GM21619 (cell line): ENCODE results near the gene TTLL4.

Experiments
- ATAC-seq: cut with Tn5 transposase; IDR thresholded peaks from one replicate; pipeline ENCODE4 v1.9.1; 2021; ENCODE audit not compliant: unreplicated experiment

Gene TTLL4

DNA sequence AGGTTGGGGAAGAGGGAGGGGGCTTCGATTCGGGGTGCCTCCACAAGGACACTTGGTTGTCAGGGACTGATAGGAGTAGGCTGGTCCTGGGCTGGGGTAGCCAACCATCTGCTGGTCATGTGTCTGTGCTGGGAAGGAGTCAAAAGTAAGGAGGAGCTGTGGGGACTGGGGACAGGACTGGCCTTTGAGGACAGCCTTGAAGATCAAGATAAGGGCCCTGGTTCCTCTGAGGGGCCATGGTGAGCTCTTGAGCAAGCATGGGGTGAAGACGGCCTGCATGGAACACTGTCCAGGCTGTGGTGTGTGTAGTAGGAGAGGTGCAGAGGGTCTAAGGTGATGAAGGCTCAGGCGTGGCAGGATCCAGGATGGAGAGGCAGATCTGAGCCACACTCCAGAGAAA lies 73.1 kb downstream of the TTLL4 start:
- ATAC-seq: no peak

DNA sequence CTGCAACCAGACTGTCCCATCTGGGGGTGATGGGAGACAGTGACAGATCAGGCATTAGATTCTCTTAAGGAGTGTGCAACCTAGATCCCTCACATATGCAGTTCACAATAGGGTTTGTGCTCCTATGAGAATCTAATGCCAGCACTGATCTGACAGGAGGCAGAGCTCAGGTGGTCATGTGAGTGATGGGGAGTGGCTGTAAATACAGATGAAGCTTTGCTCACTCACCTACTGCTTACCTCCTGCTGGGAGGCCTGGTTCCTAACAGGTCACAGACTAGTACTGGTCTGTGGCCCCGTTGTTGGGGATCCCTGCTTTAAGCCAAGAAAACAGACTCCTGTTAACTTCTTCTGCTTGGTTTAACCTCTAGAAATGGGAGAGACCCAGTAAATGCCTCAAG lies 74.5 kb downstream of the TTLL4 start:
- ATAC-seq: no peak

DNA sequence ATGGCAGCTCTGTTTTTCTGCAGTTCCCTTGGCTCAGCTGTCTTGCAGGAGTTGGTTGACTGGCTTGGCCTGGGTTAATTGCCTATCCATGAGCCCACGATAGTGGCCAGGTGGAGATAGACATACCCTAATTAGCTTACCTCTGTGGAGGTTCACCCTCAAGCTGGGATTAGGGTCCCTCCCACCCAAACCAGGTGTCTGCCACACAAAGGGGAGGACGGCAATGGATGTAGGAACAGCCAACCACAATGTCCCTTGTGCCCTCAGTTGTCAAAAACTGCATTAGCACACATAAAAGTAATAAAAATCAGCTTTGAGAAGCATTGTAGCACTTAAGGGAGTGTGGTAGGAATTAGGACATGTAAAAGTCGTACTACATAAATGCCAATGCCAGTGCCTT lies 75.5 kb downstream of the TTLL4 start:
- no peak for ATAC-seq

DNA sequence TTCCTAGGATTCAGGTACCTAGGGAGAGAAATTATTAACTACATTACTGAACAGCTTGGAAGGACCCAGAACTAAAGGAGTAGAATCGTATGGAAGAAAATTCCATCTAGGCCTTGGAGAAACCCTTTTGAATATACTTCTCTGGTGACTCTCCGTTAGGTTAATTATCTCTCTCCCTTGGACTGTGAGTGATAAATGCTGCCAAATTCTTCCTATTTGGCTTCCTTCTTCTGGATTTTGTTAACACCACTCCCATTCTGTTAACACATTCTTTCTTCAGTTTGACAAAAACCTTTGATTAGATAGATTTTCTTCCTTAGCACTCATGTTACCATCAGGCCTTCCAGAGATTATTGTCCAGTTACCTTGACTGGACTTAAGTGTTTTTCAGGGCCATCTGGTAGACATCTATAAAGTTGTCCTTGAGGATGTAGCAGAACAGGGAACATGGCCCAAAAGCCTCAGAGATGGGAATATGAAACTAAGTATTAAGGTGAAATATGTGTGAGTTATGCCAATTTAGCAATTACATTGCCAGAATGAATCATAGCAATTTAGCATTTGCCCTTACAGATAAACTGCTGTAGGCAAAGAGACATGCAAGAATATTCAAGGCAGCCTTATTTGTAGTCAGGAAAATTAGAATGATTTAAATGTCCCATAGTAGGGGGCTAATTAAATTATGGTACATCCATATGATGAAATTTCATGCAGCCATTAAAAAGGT lies 78.1 kb downstream of the TTLL4 start:
- ATAC-seq: no peak

DNA sequence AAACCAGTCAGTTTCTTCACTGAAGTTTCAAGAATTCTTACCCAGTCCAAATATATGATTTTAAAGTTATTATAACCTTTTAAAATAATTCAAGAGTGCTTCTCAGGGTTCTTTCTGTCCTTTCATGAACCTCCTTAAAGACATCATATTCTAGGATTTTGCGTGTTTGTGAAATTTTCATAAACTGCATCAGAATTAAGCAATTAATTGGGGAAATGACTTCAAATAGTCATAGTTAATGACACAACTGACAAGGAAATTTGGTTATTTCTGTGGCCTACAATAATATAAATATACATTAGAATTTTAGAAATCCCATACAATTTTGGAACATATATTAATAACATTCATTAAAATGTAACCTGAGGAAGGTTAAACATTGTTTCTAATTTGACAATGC lies 81.8 kb downstream of the TTLL4 start:
- ATAC-seq: no peak

DNA sequence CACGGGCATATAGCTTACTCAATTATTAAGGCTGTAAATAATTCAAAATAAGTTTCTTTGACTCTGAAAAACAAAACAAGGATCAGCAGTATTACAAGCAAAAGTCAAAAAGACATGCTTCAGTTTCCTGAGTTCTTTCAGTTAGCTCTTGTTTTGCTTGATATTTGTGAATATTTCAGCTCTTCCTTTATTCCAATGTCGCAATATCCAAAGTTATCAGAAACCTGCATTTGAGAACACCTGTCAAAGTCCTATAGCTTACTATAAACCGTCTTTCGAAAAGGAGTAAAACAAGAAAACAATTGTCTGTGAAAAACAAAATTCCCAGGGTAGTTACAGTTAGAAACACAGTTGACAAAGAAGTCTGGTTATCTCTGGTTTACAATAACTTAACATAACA lies 86.1 kb downstream of the TTLL4 start:
- ATAC-seq: no peak

DNA sequence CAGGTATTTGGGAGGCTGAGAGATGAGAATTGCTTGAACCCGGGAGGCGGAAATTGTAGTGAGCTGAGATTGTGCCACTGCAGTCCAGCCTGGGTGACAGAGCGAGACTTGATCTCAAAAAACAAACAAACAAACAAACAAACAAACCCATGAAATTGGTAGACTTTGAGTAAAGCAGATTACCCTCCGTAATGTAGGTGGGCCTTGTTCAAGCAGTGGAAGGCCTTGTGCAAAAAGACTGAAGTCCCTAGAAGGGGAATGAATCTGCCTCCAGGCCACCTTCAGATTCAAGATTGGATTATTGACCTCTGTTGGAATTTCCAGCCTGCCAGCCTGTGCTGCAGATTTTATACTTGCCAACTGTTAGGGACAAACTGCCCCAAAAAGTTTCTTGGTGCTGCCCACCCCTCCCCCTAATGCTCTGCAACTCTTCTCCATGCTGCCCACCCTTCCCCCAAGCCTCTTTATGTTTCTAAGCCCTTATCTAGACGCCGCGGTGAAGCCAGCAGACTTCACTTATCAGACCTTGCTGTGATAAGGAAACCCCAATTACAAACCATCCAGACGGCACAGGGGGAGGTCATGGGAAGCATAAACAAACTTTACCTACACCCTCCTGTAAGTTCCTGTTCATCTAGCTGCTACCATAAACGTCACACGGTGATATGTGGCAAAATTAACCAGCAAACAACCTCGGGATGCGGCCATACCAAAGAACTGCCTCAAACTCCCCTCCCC lies 88.3 kb downstream of the TTLL4 start:
- no peak for ATAC-seq

DNA sequence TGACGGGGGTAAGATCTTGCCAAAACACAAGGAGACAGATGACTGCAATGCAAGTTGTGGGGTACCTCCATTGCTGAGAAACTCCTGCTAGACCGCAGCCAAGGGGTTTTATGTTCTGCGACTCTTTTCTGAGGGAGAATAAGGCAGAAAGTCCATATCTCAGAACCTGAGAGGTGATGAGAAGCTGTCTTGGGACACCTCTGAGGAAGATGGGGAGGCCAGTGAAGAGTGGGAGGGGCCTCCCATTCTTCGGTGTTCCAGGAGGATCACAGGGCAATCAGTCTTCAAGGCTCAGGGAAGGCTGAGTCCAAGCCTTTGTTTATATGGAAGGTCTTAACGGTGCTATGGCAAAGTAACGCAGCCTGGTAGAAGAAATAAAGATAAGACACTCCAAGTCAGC lies 89.4 kb downstream of the TTLL4 start:
- ATAC-seq: no peak

DNA sequence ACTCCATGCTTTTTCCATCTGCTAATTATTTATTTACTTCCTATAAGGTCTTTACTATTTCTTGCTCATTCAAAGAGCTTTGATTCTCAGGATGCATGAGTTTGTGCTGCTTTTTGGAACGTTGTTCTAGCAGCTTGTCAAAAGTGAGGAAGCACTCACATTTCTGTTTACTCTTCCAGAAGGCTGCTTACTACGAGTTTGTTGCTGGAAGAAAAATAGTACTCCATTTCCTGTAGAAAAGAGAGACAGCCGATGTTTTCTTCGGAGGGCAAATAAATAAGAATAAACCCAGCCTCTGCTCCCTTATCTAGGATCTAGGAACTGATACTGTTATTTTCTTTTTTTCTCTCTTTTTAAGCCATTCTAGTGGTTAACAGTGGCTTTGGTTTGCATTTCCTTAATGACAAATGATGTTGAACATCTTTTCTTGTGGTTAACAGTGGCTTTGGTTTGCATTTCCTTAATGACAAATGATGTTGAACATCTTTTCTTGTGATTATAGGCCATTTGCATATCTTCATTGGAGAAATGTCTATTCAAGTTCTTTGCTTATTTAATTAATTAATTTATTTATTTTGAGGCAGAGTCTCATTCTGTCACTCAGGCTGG lies 91.9 kb downstream of the TTLL4 start:
- ATAC-seq: no peak

DNA sequence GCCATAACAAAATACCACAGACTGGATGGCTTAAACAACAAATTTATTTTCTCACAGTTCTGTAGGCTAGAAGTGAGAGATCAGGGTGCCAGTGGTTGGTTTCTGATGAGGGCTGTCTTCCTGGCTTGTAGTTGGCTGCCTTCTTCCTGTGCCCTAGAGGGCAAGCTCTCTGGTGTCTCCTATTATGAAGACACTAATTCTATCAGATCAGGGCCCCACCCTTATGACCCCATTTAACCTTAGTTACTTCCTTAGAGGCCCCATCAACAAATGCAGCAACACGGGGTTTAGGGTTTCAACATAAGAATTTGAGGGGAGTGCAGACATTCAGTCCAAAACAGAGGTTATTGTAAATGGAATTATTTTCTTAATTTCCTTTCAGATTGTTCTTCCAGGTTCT lies 94.2 kb downstream of the TTLL4 start:
- ATAC-seq: no peak
